Endothelial cell of umbilical vein (primary cell): ENCODE measurements around the gene DIAPH2. TPM values are rescaled to one million over a fixed set of nuclear protein-coding genes. Genes with fewer than 3 reads are reported as not detected.

Source experiments
- BruUV-seq: library from RNA; stranded (reverse); fragments of 400-500 nt; replicated peaks from 2 replicates; lab custom pipeline; 2021; lab: Mats Ljungman, UMichigan
- CTCF ChIA-PET: fragments of 300-600, 350-600 bp; sonication (Branson Sonifier 250); formaldehyde crosslinking; loops from one replicate; lab custom pipeline; 2021; ENCODE audit warnings: antibody characterized with exemption, inconsistent platforms; lab: Charles Lee
- POLR2A ChIA-PET: fragments of 300-600, 350-600 bp; sonication (Branson Sonifier 250); formaldehyde crosslinking; loops from one replicate; lab custom pipeline; 2021; ENCODE audit warnings: antibody characterized with exemption, inconsistent platforms; lab: Charles Lee
- DNase-seq: peaks from one replicate; pipeline ENCODE4 v3.0.0-alpha.2; 2011; ENCODE audit warnings: low read depth, low spot score
- FAIRE-seq: peaks from 2 replicates; lab custom pipeline; 2011; peaks lifted over from hg19 to GRCh38; lab: Jason Lieb, UNC
- H2AFZ ChIP-seq: 2 replicates; pipeline ENCODE4 v1.6.0; 2012; ENCODE audit warnings: low read depth, low read length, control low read depth, inconsistent platforms
- H3K27ac ChIP-seq: 2 replicates; pipeline ENCODE4 v1.5.1; 2011; ENCODE audit warnings: low read depth, mild to moderate bottlenecking, control low read depth, low read length, moderate library complexity; ENCODE audit not compliant: insufficient read depth
- H3K27me3 ChIP-seq, 2 experiments: 2 replicates each; pipeline versions ENCODE4 v1.6.0 to v1.6.1; 2011; ENCODE audit warnings: low read length in 2 of 2, mixed read lengths in 1 of 2; ENCODE audit not compliant: control insufficient read depth in 2 of 2, insufficient read depth in 2 of 2
- H3K36me3 ChIP-seq, 2 experiments: 2 replicates in 1 of 2; 3 replicates in 1 of 2; pipeline ENCODE4 v1.5.1; 2011; ENCODE audit warnings: low read length in 2 of 2, mild to moderate bottlenecking in 1 of 2, moderate library complexity in 1 of 2; ENCODE audit not compliant: control insufficient read depth in 2 of 2, insufficient read depth in 2 of 2; ENCODE audit errors: extremely low read depth in 1 of 2
- H3K4me1 ChIP-seq: 3 replicates; pipeline ENCODE4 v1.5.1; 2011; ENCODE audit warnings: mild to moderate bottlenecking, low read length; ENCODE audit not compliant: control insufficient read depth, insufficient read depth; ENCODE audit errors: extremely low read depth
- H3K4me2 ChIP-seq: 2 replicates; pipeline ENCODE4 v1.6.1; 2011; ENCODE audit warnings: low read length, control low read depth, mixed read lengths; ENCODE audit not compliant: insufficient read depth
- H3K4me3 ChIP-seq, 3 experiments: fragments of 200-600 bp in 1 of 3; sonication (generic), shearing (Covaris generic) in 1 of 3; replicated peaks in 1 of 3; 2 replicates each; pipeline ENCODE4 v1.5.1; 2011 to 2016; ENCODE audit warnings: control low read depth in 3 of 3, low read length in 3 of 3, mild to moderate bottlenecking in 2 of 3, inconsistent platforms in 1 of 3, low read depth in 1 of 3, moderate library complexity in 1 of 3; ENCODE audit not compliant: insufficient read depth in 1 of 3
- H3K79me2 ChIP-seq: 2 replicates; pipeline ENCODE4 v1.6.0; 2012; ENCODE audit warnings: low read length, inconsistent platforms; ENCODE audit not compliant: control insufficient read depth, insufficient read depth
- H3K9ac ChIP-seq: replicated peaks from 2 replicates; pipeline ENCODE3; 2011; ENCODE audit warnings: low read length, control low read depth; ENCODE audit not compliant: insufficient read depth; ENCODE audit errors: extremely low read depth
- H3K9me1 ChIP-seq: replicated peaks from 3 replicates; pipeline ENCODE4 v1.6.0; 2011; ENCODE audit warnings: mild to moderate bottlenecking, low read length; ENCODE audit not compliant: control insufficient read depth, insufficient read depth; ENCODE audit errors: extremely low read depth
- H3K9me3 ChIP-seq: replicated peaks from 2 replicates; pipeline ENCODE4 v1.5.1; 2012; ENCODE audit warnings: low read length, inconsistent platforms; ENCODE audit not compliant: control insufficient read depth, insufficient read depth
- H4K20me1 ChIP-seq: replicated peaks from 2 replicates; pipeline ENCODE3; 2011; ENCODE audit warnings: mild to moderate bottlenecking, low read length; ENCODE audit not compliant: control insufficient read depth, insufficient read depth; ENCODE audit errors: extremely low read depth
- CTCF ChIP-seq, 2 donors: IDR thresholded peaks; 1 replicate in 1 of 2; 2 replicates in 1 of 2; pipeline ENCODE4 v1.5.1; 2011; ENCODE audit warnings: low read length in 2 of 2, mild to moderate bottlenecking in 2 of 2, moderate library complexity in 2 of 2, control low read depth in 1 of 2, inconsistent platforms in 1 of 2, low read depth in 1 of 2; ENCODE audit not compliant: insufficient read depth in 1 of 2; ENCODE audit errors: extremely low read depth in 1 of 2
- MAX ChIP-seq: IDR thresholded peaks from 2 replicates; pipeline ENCODE4 v1.6.1; 2011; ENCODE audit not compliant: insufficient read depth, insufficient read length
- MYC ChIP-seq: IDR thresholded peaks from one replicate; pipeline ENCODE4 v1.6.1; 2011; ENCODE audit warnings: mild to moderate bottlenecking, low read depth, low read length
- POLR2A ChIP-seq: IDR thresholded peaks from 2 replicates; pipeline ENCODE4 v1.6.1; 2012; ENCODE audit warnings: low read depth, mild to moderate bottlenecking, control low read depth, low read length
- dilution Hi-C: fragments of 300-500 bp; cut with MboI; formaldehyde crosslinking; loops from one replicate; pipeline ENCODE4 v1.15.0; 2019; ENCODE audit warnings: low sequenced_read_pairs; ENCODE audit not compliant: extremely low pct_ligation_motif_present
- intact Hi-C: fragments of 100-400 bp; cut with micrococcal nuclease; formaldehyde crosslinking; loops from one replicate; pipeline ENCODE4 v1.10.0; 2022
- polyA plus RNA-seq, 4 experiments: library from polyadenylated mRNA; depleted of rRNA in 3 of 4; stranded (reverse) in 3 of 4; unstranded in 1 of 4; fragments of >200 nt; gene quantifications; 2 replicates each; pipeline versions ENCODE4 v1.2.1 to v1.2.3, GENCODE V29; 2011 to 2012; ENCODE audit warnings: missing spikeins in 1 of 4
- total RNA-seq: library from RNA; stranded (reverse); gene quantifications from 2 replicates; pipeline ENCODE4 v1.2.3, GENCODE V29; 2021

The DIAPH2 gene
- total and polyA plus RNA-seq, 2 donors (not counting 3 experiments of a cell fraction or from before 2014, with no cell fraction given), result 3.0 to 30.0 TPM

- intact Hi-C loops, result loop anchor here (1.0 to 2.0 kb wide), 2 partner anchors 19 to 251 kb away; no protein-coding TSS in a partner anchor
- no peak for FAIRE-seq
Measured at GRCh38 chrX:96685210-96686099, 813 bp downstream of the DIAPH2 start.

More at GRCh38 chrX:96685210-96686099, 813 bp downstream of the DIAPH2 start:
- peak; percentile 63 for DNase-seq
- Histone ChIP-seq H2AFZ (peak overlapping the region; percentile 80), H4K20me1 (no peaks in the 10 kb centered on the region), H3K9ac (peak overlapping the region; percentile 95), H3K79me2 (peaks cover 45% of the 10 kb centered on the region), H3K9me1 (no peaks in the 10 kb centered on the region), H3K27ac (peak overlapping the region; percentile 68), H3K27me3 (no peaks in the 10 kb centered on the region), H3K4me1 (peaks cover 11% of the 10 kb centered on the region), H3K9me3 (no peaks in the 10 kb centered on the region), H3K36me3 (no peaks in the 10 kb centered on the region), H3K4me2 (peak overlapping the region; percentile 85), H3K4me3 (peak overlapping the region; percentile 75 to 92 (median 76))
- dilution Hi-C loops, result no loop called here
- BruUV-seq, result TSS peak; percentile 53
- TF ChIP-seq MAX (peak; percentile 23), POLR2A (no peak), MYC (no peak), CTCF (IDR thresholded peaks at IDR 0.05; ENCODE audit: extremely low read depth in 1 of 2, insufficient read depth in 1 of 2, low read depth in 1 of 2, low read length in 2 of 2) (no peak)
- ChIA-PET CTCF (interaction anchor here (1.6 kb wide), 1 partner anchor 313 kb away, joined by 5 read pairs; no protein-coding TSS in a partner anchor), POLR2A (no interaction called here)
